IMR-90 (cell line): ENCODE results near the gene PSENEN. TPM values are rescaled to one million over a fixed set of nuclear protein-coding genes. Genes with fewer than 3 reads are reported as not detected.

Experiments used
- ATAC-seq: fragments of 200-7000 bp; cut with Tn5 transposase; 2 replicates; pipeline ENCODE4 v1.9.1; 2020; ENCODE audit warnings: low read depth, mild to moderate bottlenecking, moderate library complexity
- BruUV-seq: library from RNA; stranded (reverse); fragments of 400-500 nt; replicated peaks from 2 replicates; lab custom pipeline; 2021; lab: Mats Ljungman, UMichigan
- CTCF ChIA-PET: fragments of 300-600 bp; formaldehyde crosslinking; extraction: SDS; loops from one replicate; lab custom pipeline; 2021; ENCODE audit warnings: antibody characterized with exemption; lab: Yijun Ruan, JAX
- POLR2A ChIA-PET: fragments of 300-600 bp; sonication (Branson Sonifier 250); formaldehyde crosslinking; loops from one replicate; lab custom pipeline; 2022; ENCODE audit warnings: antibody characterized with exemption; ENCODE audit not compliant: unreplicated experiment; lab: Charles Lee
- DNase-seq: peaks from one replicate; pipeline ENCODE4 v3.0.0; 2013
- H2AFZ ChIP-seq: replicated peaks from 2 replicates; pipeline ENCODE3; 2013; ENCODE audit warnings: low read length, mild to moderate bottlenecking; ENCODE audit not compliant: poor library complexity
- H2AK5ac ChIP-seq: 2 replicates; pipeline ENCODE4 v1.6.1; 2013; ENCODE audit warnings: low read depth, low read length, inconsistent platforms
- H2AK9ac ChIP-seq: replicated peaks from 2 replicates; pipeline ENCODE3; 2013; ENCODE audit warnings: mild to moderate bottlenecking, low read depth, low read length, moderate library complexity; ENCODE audit not compliant: poor library complexity
- H2BK120ac ChIP-seq: 2 replicates; pipeline ENCODE4 v1.6.1; 2013; ENCODE audit warnings: low read depth, low read length, inconsistent platforms
- H2BK15ac ChIP-seq: 3 replicates; pipeline ENCODE4 v1.6.1; 2013; ENCODE audit warnings: low read depth, low read length, inconsistent platforms
- H2BK20ac ChIP-seq: 2 replicates; pipeline ENCODE4 v1.6.1; 2013; ENCODE audit warnings: low read depth, mild to moderate bottlenecking, inconsistent platforms, low read length, moderate library complexity
- H2BK5ac ChIP-seq: 2 replicates; pipeline ENCODE4 v1.6.1; 2013; ENCODE audit warnings: mild to moderate bottlenecking, low read depth, low read length, inconsistent platforms; ENCODE audit not compliant: poor library complexity, severe bottlenecking
- H3K14ac ChIP-seq: replicated peaks from 2 replicates; pipeline ENCODE4 v1.6.1; 2013; ENCODE audit warnings: low read depth, low read length, inconsistent platforms
- H3K18ac ChIP-seq: 2 replicates; pipeline ENCODE4 v1.6.1; 2013; ENCODE audit warnings: low read depth, low read length, control low read depth
- H3K23ac ChIP-seq: 2 replicates; pipeline ENCODE4 v1.6.1; 2013; ENCODE audit warnings: low read depth, low read length, inconsistent platforms
- H3K27ac ChIP-seq: 2 replicates; pipeline ENCODE4 v1.5.1; 2013; ENCODE audit warnings: mild to moderate bottlenecking, control low read depth, low read length; ENCODE audit not compliant: insufficient read depth
- H3K27me3 ChIP-seq: 2 replicates; pipeline ENCODE4 v1.6.1; 2013; ENCODE audit warnings: low read length; ENCODE audit not compliant: control insufficient read depth, insufficient read depth
- H3K36me3 ChIP-seq: 2 replicates; pipeline ENCODE4 v1.6.1; 2013; ENCODE audit warnings: low read length, mixed read lengths; ENCODE audit not compliant: control insufficient read depth, insufficient read depth
- H3K4ac ChIP-seq: 2 replicates; pipeline ENCODE4 v1.6.1; 2013; ENCODE audit warnings: low read depth, low read length, inconsistent platforms
- H3K4me1 ChIP-seq: 2 replicates; pipeline ENCODE4 v1.6.1; 2013; ENCODE audit warnings: low read length, mixed read lengths; ENCODE audit not compliant: control insufficient read depth, insufficient read depth
- H3K4me2 ChIP-seq: 2 replicates; pipeline ENCODE4 v1.6.1; 2013; ENCODE audit warnings: low read depth, mild to moderate bottlenecking, control low read depth, low read length, moderate library complexity
- H3K4me3 ChIP-seq: 2 replicates; pipeline ENCODE4 v1.5.1; 2013; ENCODE audit warnings: low read depth, mild to moderate bottlenecking, control low read depth, low read length, moderate library complexity; ENCODE audit not compliant: insufficient read depth
- H3K56ac ChIP-seq: 2 replicates; pipeline ENCODE4 v1.6.1; 2013; ENCODE audit warnings: low read length, inconsistent platforms; ENCODE audit not compliant: insufficient read depth; ENCODE audit errors: extremely low read depth
- H3K79me1 ChIP-seq, 2 experiments: 2 replicates each; pipeline ENCODE4 v1.6.1; 2013; ENCODE audit warnings: low read length in 2 of 2, inconsistent platforms in 1 of 2, low read depth in 1 of 2
- H3K9ac ChIP-seq: 2 replicates; pipeline ENCODE4 v1.6.1; 2013; ENCODE audit warnings: low read depth, low read length, control low read depth
- H3K9me1 ChIP-seq: 2 replicates; pipeline ENCODE4 v1.6.1; 2013; ENCODE audit warnings: low read length, inconsistent platforms; ENCODE audit not compliant: insufficient read depth
- H3K9me3 ChIP-seq: 2 replicates; pipeline ENCODE4 v1.6.1; 2013; ENCODE audit warnings: low read length; ENCODE audit not compliant: control insufficient read depth, insufficient read depth
- H4K20me1 ChIP-seq: 2 replicates; pipeline ENCODE4 v1.6.1; 2013; ENCODE audit warnings: low read length, inconsistent platforms; ENCODE audit not compliant: insufficient read depth
- H4K5ac ChIP-seq: 2 replicates; pipeline ENCODE4 v1.6.1; 2013; ENCODE audit warnings: mild to moderate bottlenecking, low read depth, low read length, control low read depth
- H4K8ac ChIP-seq, 2 experiments: 2 replicates each; pipeline ENCODE4 v1.6.1; 2013; ENCODE audit warnings: low read depth in 2 of 2, low read length in 2 of 2, control low read depth in 1 of 2, inconsistent platforms in 1 of 2
- H4K91ac ChIP-seq: 2 replicates; pipeline ENCODE4 v1.6.1; 2013; ENCODE audit warnings: low read depth, low read length, inconsistent platforms; ENCODE audit not compliant: insufficient read depth
- BHLHE40 ChIP-seq: fragments of 150-350 bp; IDR thresholded peaks from 2 replicates; pipeline ENCODE4 v1.6.1; 2016; ENCODE audit warnings: mild to moderate bottlenecking, low read depth, low read length
- CEBPB ChIP-seq: IDR thresholded peaks from 2 replicates; pipeline ENCODE4 v1.6.1; 2012; ENCODE audit warnings: low read depth, low read length, improper control_type of control experiment
- CHD1 ChIP-seq: IDR thresholded peaks from 2 replicates; pipeline ENCODE4 v1.6.1; 2012; ENCODE audit warnings: low read depth, low read length, improper control_type of control experiment
- CTCF ChIP-seq: conservative IDR thresholded peaks from 2 replicates; pipeline ENCODE4 v1.5.1; 2012; ENCODE audit warnings: mild to moderate bottlenecking, low read depth, low read length, improper control_type of control experiment
- ELK1 ChIP-seq: fragments of 150-350 bp; IDR thresholded peaks from 2 replicates; pipeline ENCODE4 v1.6.1; 2016; ENCODE audit warnings: low read depth, mild to moderate bottlenecking, low read length, moderate library complexity, borderline replicate concordance
- FOS ChIP-seq: fragments of 150-350 bp; IDR thresholded peaks from 2 replicates; pipeline ENCODE4 v1.6.1; 2016; ENCODE audit warnings: low read depth, low read length
- MXI1 ChIP-seq: IDR thresholded peaks from 2 replicates; pipeline ENCODE4 v1.6.1; 2012; ENCODE audit warnings: low read depth, mild to moderate bottlenecking, low read length, moderate library complexity, borderline replicate concordance
- NFE2L2 ChIP-seq: fragments of 150-350 bp; IDR thresholded peaks from 2 replicates; pipeline ENCODE4 v1.6.1; 2016; ENCODE audit warnings: low read depth, mild to moderate bottlenecking, low read length
- POLR2A ChIP-seq: IDR thresholded peaks from 2 replicates; pipeline ENCODE4 v1.6.1; 2012; ENCODE audit warnings: mild to moderate bottlenecking, low read depth, low read length
- RAD21 ChIP-seq: IDR thresholded peaks from 2 replicates; pipeline ENCODE4 v1.6.1; 2012; ENCODE audit warnings: low read length, improper control_type of control experiment
- RCOR1 ChIP-seq: IDR thresholded peaks from 2 replicates; pipeline ENCODE4 v1.6.1; 2012; ENCODE audit warnings: mild to moderate bottlenecking, low read length, improper control_type of control experiment; ENCODE audit not compliant: insufficient replicate concordance
- RFX5 ChIP-seq: IDR thresholded peaks from 2 replicates; pipeline ENCODE4 v1.8.0; 2012; ENCODE audit warnings: low read depth, mild to moderate bottlenecking, low read length, moderate library complexity
- USF2 ChIP-seq: fragments of 150-350 bp; IDR thresholded peaks from 2 replicates; pipeline ENCODE4 v1.6.1; 2017; ENCODE audit warnings: mild to moderate bottlenecking, antibody characterized with exemption, low read length, low read depth
- WGBS, 2 experiments: methylation state at CpG; one replicate each; pipeline versions ENCODE4 v1.1.5 to v1.1.7; 2013; ENCODE audit warnings: missing lambda C conversion rate in 2 of 2; ENCODE audit not compliant: insufficient read length in 1 of 2; ENCODE audit errors: extremely low coverage in 2 of 2; 5-methylcytosine and 5-hydroxymethylcytosine counted together
- dilution Hi-C: fragments of 300-500 bp; cut with HindIII; formaldehyde crosslinking; loops from one replicate; pipeline ENCODE4 v1.14.3; 2018; ENCODE audit warnings: low sequenced_read_pairs; ENCODE audit not compliant: unreplicated experiment
- in situ Hi-C: fragments of 300-500 bp; cut with MboI; formaldehyde crosslinking; loops from 3 replicates; pipeline ENCODE4 v1.14.3; 2019; ENCODE audit warnings: low sequenced_read_pairs, inconsistent platforms, mixed read lengths
- intact Hi-C: fragments of 100-400 bp; cut with micrococcal nuclease; formaldehyde crosslinking; loops from 2 replicates; pipeline ENCODE4 v1.10.0; 2022
- polyA plus RNA-seq, 3 experiments: library from polyadenylated mRNA; depleted of rRNA; stranded (reverse); fragments of >200 nt; gene quantifications; 2 replicates each; pipeline ENCODE4 v1.2.3, GENCODE V29; 2012; ENCODE audit warnings: low replicate concordance in 1 of 3
- total RNA-seq: library from RNA; depleted of rRNA; stranded (reverse); fragments of >200 nt; gene quantifications from 2 replicates; pipeline ENCODE4 v1.2.3, GENCODE V29; 2012

The PSENEN gene
- total and polyA plus RNA-seq, 2 of the 4 experiments (the other 2 are of a cell fraction), result 9.0 to 47.0 TPM

- H3K9me3 ChIP-seq, result no peaks in the 10 kb centered on the region
- WGBS, 2 experiments, result 4% methylated on average over 5 of the region's 45 CpGs; no CpG with 5 or more reads in 1 of the 2 experiments
- peak within 1 kb of the TSS; percentile 81 for H3K9ac ChIP-seq
- no peak within 1 kb of the TSS for H2BK15ac ChIP-seq
- H2BK20ac ChIP-seq, result no peak within 1 kb of the TSS
- peak within 1 kb of the TSS; percentile 94 for H2AFZ ChIP-seq
- peak within 1 kb of the TSS; percentile 82 for H3K4me2 ChIP-seq
- peak within 1 kb of the TSS; percentile 81 for H4K91ac ChIP-seq
- H4K8ac ChIP-seq, result peak within 1 kb of the TSS; percentile 60 to 94
- peak within 1 kb of the TSS; percentile 91 for H2AK5ac ChIP-seq
- H4K20me1 ChIP-seq, result no peaks in the 10 kb centered on the region
- peak within 1 kb of the TSS; percentile 94 for H2AK9ac ChIP-seq
- intact Hi-C loops, result no loop called here
- peak; percentile 99 for DNase-seq
- peaks cover 5 to 63% of the 10 kb centered on the region in 2 experiments; a peak in 3 of 4 replicates for H3K79me1 ChIP-seq
- H3K14ac ChIP-seq, result peak within 1 kb of the TSS; percentile 93
- peak within 1 kb of the TSS; percentile 94 for H3K23ac ChIP-seq
- peak within 1 kb of the TSS; percentile 41 for H4K5ac ChIP-seq
- peaks cover 12% of the 10 kb centered on the region; the same call in 1 of the 2 replicates for H3K36me3 ChIP-seq
- H3K4me1 ChIP-seq, result peaks cover 3% of the 10 kb centered on the region; the same call in 1 of the 2 replicates
- peak; percentile 81 for ATAC-seq
- dilution Hi-C loops, result no loop called here
- peak within 1 kb of the TSS; percentile 71 for H3K4me3 ChIP-seq
- peak within 1 kb of the TSS; percentile 68 for H3K27ac ChIP-seq
- H3K27me3 ChIP-seq, result no peaks in the 10 kb centered on the region
- H2BK120ac ChIP-seq, result 0 out of 2 replicates have a peak within 1 kb of the TSS, but pooled peaks have one; percentile 22
- no peak within 1 kb of the TSS for H3K18ac ChIP-seq
- POLR2A ChIA-PET, result interaction anchor here (0.9 kb wide), 1 partner anchor 8 kb away, joined by 4 read pairs; the partner anchor contains the start of gene HSPB6
- H3K4ac ChIP-seq, result peak within 1 kb of the TSS; percentile 91
- BruUV-seq, result no TSS peak
- CTCF ChIA-PET, result interaction anchor here (0.8 to 1.2 kb wide), 2 partner anchors 71 to 183 kb away, joined by 3 read pairs; no protein-coding TSS in a partner anchor
- in situ Hi-C loops, result no loop called here
- peak within 1 kb of the TSS; percentile 52; the same call in 1 of the 2 replicates for H3K56ac ChIP-seq
- peak within 1 kb of the TSS; percentile 65 for H2BK5ac ChIP-seq
- peaks cover 7% of the 10 kb centered on the region; the same call in 1 of the 2 replicates for H3K9me1 ChIP-seq
- TF ChIP-seq CTCF (no peak), RAD21 (no peak), FOS (peak; percentile 45; the same call in 1 of the 2 replicates), USF2 (no peak), MXI1 (peak; percentile 55; the same call in 1 of the 2 replicates), POLR2A (peak; percentile 93), CEBPB (peak; percentile 99), BHLHE40 (no peak), RCOR1 (no peak), NFE2L2 (no peak), RFX5 (no peak), CHD1 (no peak), ELK1 (no peak)
Measured at GRCh38 chr19:35748106-35749020, 2.9 kb downstream of the PSENEN start, which contains the start of gene LIN37. Gene LIN37, plus strand, starts transcription at chr19:35748576. Its CDS starts 149 bp downstream, at chr19:35748725.
